ENCODE results near the gene CPED1. TPM values are rescaled to one million over a fixed set of nuclear protein-coding genes. Genes with fewer than 3 reads are reported as not detected.

CPED1 gene
- total RNA-seq, 2 experiments from 2014 or later, result not detected

- ChIA-PET POLR2A (interaction anchor here (0.6 kb wide), 1 partner anchor 24 kb away, joined by 3 read pairs; no protein-coding TSS in a partner anchor), CTCF (ENCODE audit: unreplicated experiment) (no interaction called here)
- intact Hi-C loops (cut with micrococcal nuclease; ENCODE audit: unreplicated experiment), result no loop called here
- Histone ChIP-seq H3K36me3 (ENCODE audit: insufficient read depth, low read length) (no peaks in the 10 kb centered on the region), H3K4me1 (ENCODE audit: insufficient read depth, low read length, poor library complexity, severe bottlenecking) (peaks cover 8% of the 10 kb centered on the region), H3K9me3 (ENCODE audit: low read length) (no peaks in the 10 kb centered on the region), H3K9me2 (ENCODE audit: insufficient read depth, low read length) (no peaks in the 10 kb centered on the region), H4K20me1 (ENCODE audit: insufficient read depth, low read length) (no peaks in the 10 kb centered on the region), H3K27ac (ENCODE audit: low read depth, low read length, poor library complexity, severe bottlenecking) (no peak overlapping the region), H3K79me2 (ENCODE audit: insufficient read depth, low read depth, low read length) (no peaks in the 10 kb centered on the region), H3K4me3 (ENCODE audit: low read depth, low read length, poor library complexity, severe bottlenecking) (no peak overlapping the region), H3K4me2 (ENCODE audit: low read length) (no peak overlapping the region), H2AFZ (ENCODE audit: low read length) (no peak overlapping the region)
- no TSS peak for BruUV-seq (replicated peaks)
- no peak for TF ChIP-seq EZH2phosphoT487 (IDR thresholded peaks at IDR 0.05; ENCODE audit: borderline replicate concordance, low read depth, low read length)
- TF ChIP-seq CTCF (conservative IDR thresholded peaks at IDR 0.05; ENCODE audit: low read length), result no peak
- no peak for DNase-seq (ENCODE audit: low spot score)
Measured at GRCh38 chr7:121300685-121301420, 312.3 kb downstream of the CPED1 start.

- BruUV-seq (replicated peaks), result no TSS peak
- CTCF ChIA-PET (ENCODE audit: unreplicated experiment), result no interaction called here
Measured at GRCh38 chr7:121301446-121302213, 313.1 kb downstream of the CPED1 start.

More at GRCh38 chr7:121301446-121302213, 313.1 kb downstream of the CPED1 start:
- intact Hi-C loops (cut with micrococcal nuclease; ENCODE audit: unreplicated experiment), result no loop called here
- no peaks in the 10 kb centered on the region for H3K9me3 ChIP-seq (ENCODE audit: low read length)
- H3K4me3 ChIP-seq (ENCODE audit: low read depth, low read length, poor library complexity, severe bottlenecking), result no peak overlapping the region
- no peak overlapping the region for H3K27ac ChIP-seq (ENCODE audit: low read depth, low read length, poor library complexity, severe bottlenecking)
- TF ChIP-seq EZH2phosphoT487 (IDR thresholded peaks at IDR 0.05; ENCODE audit: borderline replicate concordance, low read depth, low read length) (no peak), CTCF (conservative IDR thresholded peaks at IDR 0.05; ENCODE audit: low read length) (no peak)
- H3K4me1 ChIP-seq (ENCODE audit: insufficient read depth, low read length, poor library complexity, severe bottlenecking), result peaks cover 8% of the 10 kb centered on the region
- POLR2A ChIA-PET, result interaction anchor here (0.6 kb wide), 1 partner anchor 136 kb away, joined by 3 read pairs; no protein-coding TSS in a partner anchor
- no peaks in the 10 kb centered on the region for H3K36me3 ChIP-seq (ENCODE audit: insufficient read depth, low read length)
- H4K20me1 ChIP-seq (ENCODE audit: insufficient read depth, low read length), result no peaks in the 10 kb centered on the region
- H3K79me2 ChIP-seq (ENCODE audit: insufficient read depth, low read depth, low read length), result no peaks in the 10 kb centered on the region
- H2AFZ ChIP-seq (ENCODE audit: low read length), result peak overlapping the region; percentile 25; the same call in 1 of the 2 replicates
- no peaks in the 10 kb centered on the region for H3K9me2 ChIP-seq (ENCODE audit: insufficient read depth, low read length)
- peak overlapping the region; percentile 5; the same call in 1 of the 2 replicates for H3K4me2 ChIP-seq (ENCODE audit: low read length)
- DNase-seq (ENCODE audit: low spot score), result no peak

All from OCI-LY7 (cell line).